Fibroblast of skin of left biceps (primary cell): ENCODE measurements around the gene ZBTB9.

Experiments
- DNase-seq, 2 experiments: peaks; one replicate each; pipeline ENCODE4 v3.0.0-alpha.2; 2013; ENCODE audit warnings: low read depth in 2 of 2

ZBTB9 gene, protein sequence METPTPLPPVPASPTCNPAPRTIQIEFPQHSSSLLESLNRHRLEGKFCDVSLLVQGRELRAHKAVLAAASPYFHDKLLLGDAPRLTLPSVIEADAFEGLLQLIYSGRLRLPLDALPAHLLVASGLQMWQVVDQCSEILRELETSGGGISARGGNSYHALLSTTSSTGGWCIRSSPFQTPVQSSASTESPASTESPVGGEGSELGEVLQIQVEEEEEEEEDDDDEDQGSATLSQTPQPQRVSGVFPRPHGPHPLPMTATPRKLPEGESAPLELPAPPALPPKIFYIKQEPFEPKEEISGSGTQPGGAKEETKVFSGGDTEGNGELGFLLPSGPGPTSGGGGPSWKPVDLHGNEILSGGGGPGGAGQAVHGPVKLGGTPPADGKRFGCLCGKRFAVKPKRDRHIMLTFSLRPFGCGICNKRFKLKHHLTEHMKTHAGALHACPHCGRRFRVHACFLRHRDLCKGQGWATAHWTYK

DNA sequence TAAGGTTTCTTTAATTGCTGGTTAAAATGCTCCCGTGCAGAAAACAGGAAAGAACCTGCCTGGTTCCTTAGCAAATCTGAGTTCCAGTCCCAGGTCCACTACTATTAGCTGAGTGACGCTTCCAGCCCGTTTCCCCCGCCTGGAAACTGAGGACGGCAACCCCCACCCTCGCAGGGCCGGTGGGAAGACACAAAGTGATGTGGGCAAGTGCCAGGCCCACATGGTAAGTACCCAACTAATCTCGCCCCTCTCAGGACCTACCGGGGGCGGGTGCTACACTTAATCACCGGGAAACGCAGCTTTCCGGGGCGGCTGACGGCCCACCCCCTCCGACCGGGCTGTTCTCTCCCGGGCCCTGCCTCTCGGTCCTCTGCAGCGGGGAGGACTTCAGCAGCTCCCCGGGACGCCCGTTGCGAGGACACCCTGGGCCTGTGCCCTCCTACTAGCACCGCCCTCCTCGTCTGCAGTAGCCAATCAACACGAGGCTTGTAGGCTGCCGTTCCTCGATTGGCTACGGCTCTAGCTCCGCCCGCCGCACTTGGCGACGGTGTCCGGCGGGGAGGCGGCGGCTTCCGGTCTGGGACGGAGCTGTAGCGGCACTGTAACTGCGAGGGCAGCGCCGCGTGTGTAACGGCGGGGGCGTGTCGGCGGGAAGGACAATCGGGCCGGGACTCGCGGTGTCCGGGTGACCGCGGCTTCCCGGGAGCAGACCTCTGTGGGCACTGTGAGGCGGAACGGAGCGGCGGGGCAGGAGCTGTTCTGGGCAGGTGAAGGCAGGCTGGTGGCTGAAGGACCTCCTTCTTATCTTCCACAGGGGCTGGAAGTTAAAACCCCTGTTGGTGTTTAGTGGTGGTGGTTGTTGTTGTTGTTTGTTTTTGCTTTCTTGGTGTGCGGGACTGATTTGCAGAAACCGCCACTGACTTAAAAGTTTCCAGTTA is at the start of gene ZBTB9:
ZBTB9 (plus strand) TSS at position 568 of the 938 bp plus-strand sequence. CDS start 525 bp downstream, outside the sequence.
- DNase-seq: peak; percentile 83 to 85

DNA sequence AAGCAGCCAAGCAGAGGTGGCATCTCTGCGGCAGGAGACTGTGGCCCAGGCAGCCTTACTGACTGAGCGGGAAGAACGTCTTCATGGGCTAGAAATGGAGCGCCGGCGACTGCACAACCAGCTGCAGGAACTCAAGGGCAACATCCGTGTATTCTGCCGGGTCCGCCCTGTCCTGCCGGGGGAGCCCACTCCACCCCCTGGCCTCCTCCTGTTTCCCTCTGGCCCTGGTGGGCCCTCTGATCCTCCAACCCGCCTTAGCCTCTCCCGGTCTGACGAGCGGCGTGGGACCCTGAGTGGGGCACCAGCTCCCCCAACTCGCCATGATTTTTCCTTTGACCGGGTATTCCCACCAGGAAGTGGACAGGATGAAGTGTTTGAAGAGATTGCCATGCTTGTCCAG is 49.5 kb upstream of the ZBTB9 start:
- no peak for DNase-seq

- DNase-seq: no peak
Measured at GRCh38 chr6:33405386-33405940, 48.9 kb upstream of the ZBTB9 start.

GRCh38 chr6:33406126-33406525 is 48.2 kb upstream of the ZBTB9 start:
- no peak for DNase-seq

GRCh38 chr6:33407132-33407718 is 47.2 kb upstream of the ZBTB9 start:
- no peak for DNase-seq

DNA sequence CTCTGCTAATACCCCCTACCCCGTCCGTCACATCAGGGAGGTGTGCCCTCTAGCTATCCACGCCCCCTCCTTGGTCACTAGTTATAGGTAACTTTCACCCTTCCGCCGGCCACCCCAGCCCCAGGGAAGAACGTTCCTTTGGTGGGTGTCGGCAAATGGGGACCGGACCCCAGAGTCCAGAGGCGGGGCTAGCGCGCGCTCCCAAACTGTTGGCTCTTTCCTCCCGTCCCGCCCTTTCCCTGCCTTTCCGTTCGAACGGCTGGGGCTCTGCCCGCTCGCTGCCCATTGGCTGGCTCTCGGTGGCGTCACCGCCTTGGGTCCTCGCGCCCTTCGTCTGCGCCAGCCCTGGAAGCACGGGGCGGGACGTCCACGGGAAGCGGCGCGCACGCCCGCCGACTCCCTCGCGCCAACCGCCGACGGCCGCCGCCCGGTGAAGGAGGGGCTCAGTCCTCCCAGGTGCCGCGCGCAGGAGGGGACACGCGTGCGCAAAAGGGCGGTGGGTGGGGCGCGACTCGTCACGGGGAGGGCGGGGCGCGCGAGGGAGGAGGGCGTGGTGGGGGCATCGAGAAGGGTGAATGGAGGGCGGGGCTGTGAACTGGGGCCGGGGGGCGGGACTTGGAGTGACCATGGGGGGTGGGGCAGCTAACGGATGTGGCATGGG is 44.2 kb upstream of the ZBTB9 start:
- peak; percentile 95 to 97 for DNase-seq

- DNase-seq: peak; percentile 55 to 65
Measured at GRCh38 chr6:33410711-33411631, 43.4 kb upstream of the ZBTB9 start, which contains the start of gene PHF1. Gene PHF1 (plus strand): TSS chr6:33411014. CDS start chr6:33412264, 1,250 bp downstream.

DNA sequence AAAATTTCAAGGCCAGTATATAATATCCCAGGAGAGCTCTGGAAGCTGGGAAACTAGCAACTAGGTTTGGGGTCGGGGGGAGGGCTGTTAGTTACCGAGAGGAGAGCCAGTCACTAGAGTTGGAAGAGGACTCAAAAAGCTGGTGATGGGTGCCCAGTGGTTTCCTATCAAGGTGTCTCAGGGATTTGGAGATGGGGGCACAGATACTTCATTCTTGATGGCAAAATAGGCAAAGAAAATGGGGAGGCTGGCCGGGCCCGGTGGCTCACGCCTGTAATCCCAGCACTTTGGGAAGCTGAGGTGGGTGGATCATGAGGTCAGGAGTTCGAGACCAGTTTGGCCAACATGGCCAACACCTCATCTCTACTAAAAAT is 42.8 kb upstream of the ZBTB9 start:
- no peak for DNase-seq

DNA sequence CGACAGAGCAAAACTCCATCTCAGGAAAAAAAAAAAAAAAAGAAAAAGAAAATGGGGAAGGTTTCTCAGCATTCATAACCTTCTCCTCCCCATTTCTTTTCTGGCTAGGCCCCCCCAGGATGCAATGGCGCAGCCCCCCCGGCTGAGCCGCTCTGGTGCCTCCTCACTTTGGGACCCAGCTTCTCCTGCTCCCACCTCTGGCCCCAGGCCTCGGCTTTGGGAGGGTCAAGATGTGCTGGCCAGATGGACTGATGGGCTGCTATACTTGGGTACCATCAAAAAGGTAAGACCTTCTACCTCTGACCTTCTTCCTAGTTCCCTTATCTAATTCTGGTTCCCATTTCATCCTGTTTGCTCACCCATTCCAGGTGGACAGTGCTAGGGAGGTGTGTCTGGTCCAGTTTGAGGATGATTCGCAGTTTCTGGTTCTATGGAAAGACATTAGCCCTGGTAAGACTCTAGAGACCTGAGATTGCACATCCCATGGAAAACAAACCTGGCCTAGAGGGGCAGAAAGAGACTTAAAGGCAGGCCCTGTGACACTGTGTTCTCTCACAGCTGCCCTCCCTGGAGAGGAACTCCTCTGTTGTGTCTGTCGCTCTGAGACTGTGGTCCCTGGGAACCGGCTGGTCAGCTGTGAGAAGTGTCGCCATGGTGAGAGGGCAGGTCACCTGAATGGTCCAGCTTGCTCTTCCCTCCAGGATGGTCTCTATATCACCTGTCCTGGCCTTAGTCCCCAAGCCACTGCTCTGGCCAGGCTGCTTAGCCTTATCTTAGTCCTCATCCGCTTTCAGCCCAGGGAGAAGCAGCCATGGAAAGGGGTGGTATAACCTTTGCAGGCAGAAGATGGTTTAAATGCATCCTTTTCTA is 42.0 kb upstream of the ZBTB9 start:
- DNase-seq: no peak

DNA sequence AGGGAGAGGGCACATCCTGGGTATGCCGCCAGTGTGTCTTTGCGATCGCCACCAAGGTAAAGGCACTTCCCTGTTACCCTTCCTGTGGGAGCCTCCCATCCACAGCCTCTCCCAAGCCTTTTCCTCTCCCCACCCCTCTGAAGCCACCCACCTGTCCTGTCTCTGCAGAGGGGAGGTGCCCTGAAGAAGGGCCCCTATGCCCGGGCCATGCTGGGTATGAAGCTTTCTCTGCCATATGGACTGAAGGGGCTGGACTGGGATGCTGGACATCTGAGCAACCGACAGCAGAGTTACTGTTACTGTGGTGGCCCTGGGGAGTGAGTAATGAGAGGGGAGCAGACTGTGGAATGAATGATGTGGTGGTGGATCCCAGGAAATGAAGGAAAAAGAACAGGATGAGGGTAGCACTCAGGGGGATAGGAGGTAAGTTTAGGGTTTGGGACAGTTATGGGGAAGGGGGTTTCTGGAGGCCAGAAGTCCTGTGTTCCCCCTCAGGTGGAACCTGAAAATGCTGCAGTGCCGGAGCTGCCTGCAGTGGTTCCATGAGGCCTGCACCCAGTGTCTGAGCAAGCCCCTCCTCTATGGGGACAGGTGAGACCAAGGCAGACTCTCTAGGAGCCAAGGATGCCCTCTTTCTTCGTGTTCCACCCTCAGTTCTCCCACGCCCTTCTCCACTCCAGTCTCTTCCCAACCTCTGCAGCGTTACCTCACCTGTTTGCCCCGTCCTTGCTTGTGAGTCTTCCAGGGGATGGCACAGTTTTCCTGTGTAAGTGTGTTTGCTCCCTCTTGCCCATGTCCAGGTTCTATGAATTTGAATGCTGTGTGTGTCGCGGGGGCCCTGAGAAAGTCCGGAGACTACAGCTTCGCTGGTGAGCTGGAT is 40.9 kb upstream of the ZBTB9 start:
- DNase-seq: no peak

GRCh38 chr6:33414592-33415271 is 39.6 kb upstream of the ZBTB9 start:
- no peak for DNase-seq

GRCh38 chr6:33415831-33416230 is 38.5 kb upstream of the ZBTB9 start:
- no peak for DNase-seq

DNA sequence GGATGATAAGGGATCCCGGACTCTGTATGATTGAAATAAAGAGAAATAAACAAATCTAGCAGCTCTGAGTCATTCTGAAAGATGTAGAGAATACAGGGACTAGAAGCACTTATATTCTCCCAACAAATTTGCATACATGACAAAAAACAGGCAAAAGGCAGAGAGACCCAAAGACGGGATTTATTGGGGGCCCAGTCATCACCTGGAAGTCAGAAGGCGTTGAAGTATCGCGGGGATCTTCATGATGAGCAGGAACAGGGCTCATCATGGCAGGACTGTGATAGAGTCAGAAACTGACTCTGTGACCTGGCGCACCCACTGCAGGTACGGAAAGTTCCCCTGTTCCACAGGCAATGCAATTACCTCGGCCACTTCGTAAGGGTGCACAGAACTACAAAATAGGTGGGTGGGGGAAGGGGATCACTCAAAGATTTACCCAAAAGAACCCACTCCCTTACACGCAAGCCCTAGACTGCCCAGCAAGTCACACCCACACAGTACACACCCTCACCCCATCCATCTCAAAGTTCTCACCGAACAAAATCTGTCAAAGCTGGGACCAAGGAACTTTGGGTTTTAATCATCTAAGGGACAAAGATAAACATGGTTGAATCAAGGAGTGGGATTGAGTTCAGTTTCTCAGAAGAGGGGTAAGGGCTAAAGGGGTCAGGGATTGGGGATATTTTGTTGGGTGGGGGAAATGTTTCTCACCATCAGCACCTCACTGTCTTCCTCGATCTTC is 37.8 kb upstream of the ZBTB9 start:
- no peak for DNase-seq

DNA sequence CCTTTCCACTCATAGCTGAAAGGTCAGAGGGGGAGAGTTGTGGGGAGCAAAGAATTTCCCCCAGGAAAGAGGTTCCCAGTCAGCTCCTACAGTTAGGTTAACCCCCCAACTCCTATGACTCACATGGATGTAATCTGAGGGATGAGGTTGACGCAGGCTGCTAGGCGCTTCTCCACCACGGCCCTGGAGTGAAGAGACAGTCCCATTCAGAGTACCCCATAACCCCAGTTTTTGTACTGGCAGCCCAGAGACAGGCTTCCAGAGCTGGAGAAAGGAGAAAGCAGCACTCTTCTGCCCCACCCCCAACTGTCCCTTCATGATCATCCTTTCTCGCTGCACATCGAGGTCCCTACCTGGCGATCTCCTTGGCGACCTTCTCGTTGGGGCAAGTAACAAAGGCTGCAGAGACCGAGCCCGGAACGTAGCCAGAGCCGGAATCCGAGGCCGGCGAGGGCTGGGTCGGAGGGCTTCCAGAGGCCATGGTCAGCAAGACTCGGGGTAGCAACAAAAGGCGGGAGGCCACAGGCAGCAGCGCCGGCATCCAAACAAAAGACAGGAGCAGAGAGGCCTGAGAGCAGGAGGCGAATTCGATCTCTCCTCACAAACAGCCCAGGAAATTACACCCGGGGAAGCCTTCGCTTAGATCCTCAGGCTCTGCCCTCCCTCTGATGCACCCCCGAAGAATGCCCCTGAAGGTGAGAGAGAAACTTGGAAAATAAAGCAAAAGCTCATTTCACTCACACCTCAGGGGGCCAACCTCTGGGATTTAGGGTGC is 37.1 kb upstream of the ZBTB9 start:
- peak; percentile 60 to 67 for DNase-seq

- DNase-seq: peak; percentile 99
Measured at GRCh38 chr6:33417903-33418689, 36.3 kb upstream of the ZBTB9 start, which contains the start of gene CUTA. Gene CUTA (minus strand): TSS chr6:33418107. CDS start chr6:33418000, 107 bp downstream.
